Measurements from ENCODE around the gene PKIG. TPM values are rescaled to one million over a fixed set of nuclear protein-coding genes. Genes with fewer than 3 reads are reported as not detected.
A peak's percentile ranks its signal among the peaks of the same experiment; 100 is the strongest.

PKIG gene
- total and polyA plus RNA-seq, 10 of the 15 experiments (the other 5 are each of a cell fraction or from before 2014, with no cell fraction given), result 5.7 to 82.3 (median 39.7) TPM

- H3K79me2 ChIP-seq (ENCODE audit: control insufficient read depth, insufficient read depth, low read length), result no peaks in the 10 kb centered on the region
- DNase-seq (ENCODE audit: low read depth, low spot score), result no peak
- no peak overlapping the region for H3K9ac ChIP-seq (ENCODE audit: control insufficient read depth, insufficient read depth, low read length)
- peaks cover 8 to 16% of the 10 kb centered on the region in 2 experiments for H3K36me3 ChIP-seq (ENCODE audit: control insufficient read depth in 2 of 2, insufficient read depth in 2 of 2, low read length in 1 of 2)
- no peak overlapping the region for H3K4me3 ChIP-seq
- intact Hi-C loops (cut with micrococcal nuclease; ENCODE audit: unreplicated experiment) (no loop called here), in situ Hi-C loops (cut with MboI) (no loop called here)
- no peak overlapping the region for H3K4me2 ChIP-seq (ENCODE audit: control insufficient read depth, insufficient read depth)
- no TSS peak for BruUV-seq (replicated peaks)
- POLR2A ChIA-PET, result interaction anchor here (1.2 kb wide), 1 partner anchor 9 kb away, joined by 3 read pairs; no protein-coding TSS in a partner anchor
- no peak for FAIRE-seq
- H3K9me3 ChIP-seq (replicated peaks; ENCODE audit: control insufficient read depth, insufficient read depth, low read length), result no peaks in the 10 kb centered on the region; the same call in 2 of the 3 replicates
- H3K4me1 ChIP-seq (ENCODE audit: control insufficient read depth, insufficient read depth, low read length), result no peaks in the 10 kb centered on the region
- H3K27me3 ChIP-seq (replicated peaks in 1 of 2; ENCODE audit: control insufficient read depth in 2 of 2, insufficient read depth in 2 of 2, low read length in 1 of 2), result no peaks in the 10 kb centered on the region
- CTCF ChIA-PET, result interaction anchor here (1.0 to 2.2 kb wide), 2 partner anchors 51 to 56 kb away, joined by 3 to 17 read pairs; no protein-coding TSS in a partner anchor
- TF ChIP-seq, protein P1, sequence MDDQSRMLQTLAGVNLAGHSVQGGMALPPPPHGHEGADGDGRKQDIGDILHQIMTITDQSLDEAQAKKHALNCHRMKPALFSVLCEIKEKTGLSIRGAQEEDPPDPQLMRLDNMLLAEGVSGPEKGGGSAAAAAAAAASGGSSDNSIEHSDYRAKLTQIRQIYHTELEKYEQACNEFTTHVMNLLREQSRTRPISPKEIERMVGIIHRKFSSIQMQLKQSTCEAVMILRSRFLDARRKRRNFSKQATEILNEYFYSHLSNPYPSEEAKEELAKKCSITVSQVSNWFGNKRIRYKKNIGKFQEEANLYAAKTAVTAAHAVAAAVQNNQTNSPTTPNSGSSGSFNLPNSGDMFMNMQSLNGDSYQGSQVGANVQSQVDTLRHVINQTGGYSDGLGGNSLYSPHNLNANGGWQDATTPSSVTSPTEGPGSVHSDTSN (IDR thresholded peaks at IDR 0.05; ENCODE audit: insufficient replicate concordance, low read depth, low read length), result no peak
- TF ChIP-seq KLF5 (IDR thresholded peaks at IDR 0.05; ENCODE audit: partially characterized antibody) (no peak), EP300 (IDR thresholded peaks at IDR 0.05; ENCODE audit: borderline replicate concordance in 1 of 2, control insufficient read depth in 1 of 2, low read depth in 2 of 2, low read length in 2 of 2) (no peak), MEF2B (IDR thresholded peaks at IDR 0.05; ENCODE audit: partially characterized antibody, poor library complexity, severe bottlenecking) (peak; percentile 85), IKZF1 (conservative IDR thresholded peaks at IDR 0.05) (peak; percentile 31)
- SMC1A ChIA-PET (ENCODE audit: uncharacterized antibody, unreplicated experiment), result interaction anchor here (0.7 to 8.1 kb wide), 4 partner anchors 13 to 100 kb away, joined by 3 to 46 read pairs (median 4); no protein-coding TSS in a partner anchor
- no peak; the same call in 2 of the 3 replicates for ATAC-seq
- H3K27ac ChIP-seq (ENCODE audit: control insufficient read depth, insufficient read depth), result no peak overlapping the region
- no peak overlapping the region for H2AFZ ChIP-seq (ENCODE audit: control insufficient read depth, low read depth, low read length)
- RAD21 ChIA-PET (ENCODE audit: unreplicated experiment), result interaction anchor here (0.5 to 1.6 kb wide), 6 partner anchors 12 to 169 kb away, joined by 3 to 12 read pairs (median 3); no protein-coding TSS in a partner anchor
- no peaks in the 10 kb centered on the region for H4K20me1 ChIP-seq (ENCODE audit: control insufficient read depth, insufficient read depth)
- 70% methylated on average over 8 of the region's 8 CpGs for WGBS (ENCODE audit: insufficient coverage, insufficient replicate concordance, low lambda C conversion rate, missing lambda C conversion rate)
Measured at GRCh38 chr20:44632103-44632752, 49.8 kb downstream of the PKIG start.
